ENCODE results near the gene SCO1.

DNA sequence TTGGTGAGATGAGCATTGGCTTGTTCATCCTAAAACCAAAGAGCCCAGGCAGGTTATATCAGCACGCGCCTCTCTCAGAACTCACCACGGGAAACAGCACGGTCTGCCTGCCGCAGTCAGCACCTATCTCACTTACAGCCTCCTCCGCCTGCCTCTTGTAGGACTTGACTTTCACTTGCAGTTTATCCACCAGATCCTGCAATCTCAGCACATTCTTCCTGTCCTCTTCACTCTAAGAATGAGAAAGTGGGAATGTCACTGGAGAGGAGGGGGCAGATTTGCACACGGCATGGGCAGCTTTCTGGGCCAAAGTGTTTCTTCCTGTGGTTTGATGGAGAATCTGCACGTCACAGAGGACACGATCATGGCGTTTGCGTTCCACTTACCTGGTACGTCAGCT lies 67.6 kb downstream of the SCO1 start:
- TF ChIP-seq, protein P1, sequence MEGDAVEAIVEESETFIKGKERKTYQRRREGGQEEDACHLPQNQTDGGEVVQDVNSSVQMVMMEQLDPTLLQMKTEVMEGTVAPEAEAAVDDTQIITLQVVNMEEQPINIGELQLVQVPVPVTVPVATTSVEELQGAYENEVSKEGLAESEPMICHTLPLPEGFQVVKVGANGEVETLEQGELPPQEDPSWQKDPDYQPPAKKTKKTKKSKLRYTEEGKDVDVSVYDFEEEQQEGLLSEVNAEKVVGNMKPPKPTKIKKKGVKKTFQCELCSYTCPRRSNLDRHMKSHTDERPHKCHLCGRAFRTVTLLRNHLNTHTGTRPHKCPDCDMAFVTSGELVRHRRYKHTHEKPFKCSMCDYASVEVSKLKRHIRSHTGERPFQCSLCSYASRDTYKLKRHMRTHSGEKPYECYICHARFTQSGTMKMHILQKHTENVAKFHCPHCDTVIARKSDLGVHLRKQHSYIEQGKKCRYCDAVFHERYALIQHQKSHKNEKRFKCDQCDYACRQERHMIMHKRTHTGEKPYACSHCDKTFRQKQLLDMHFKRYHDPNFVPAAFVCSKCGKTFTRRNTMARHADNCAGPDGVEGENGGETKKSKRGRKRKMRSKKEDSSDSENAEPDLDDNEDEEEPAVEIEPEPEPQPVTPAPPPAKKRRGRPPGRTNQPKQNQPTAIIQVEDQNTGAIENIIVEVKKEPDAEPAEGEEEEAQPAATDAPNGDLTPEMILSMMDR (IDR thresholded peaks at IDR 0.05), result no peak
- TF ChIP-seq EP300 (IDR thresholded peaks at IDR 0.05), result no peak
- TF ChIP-seq POLR2A (IDR thresholded peaks at IDR 0.05), result no peak
- no peak for TF ChIP-seq POLR2AphosphoS5 (IDR thresholded peaks at IDR 0.05)

Measured in stomach (tissue), 4 donors.